Activated CD4-positive, alpha-beta T cell treated with anti-CD3 and anti-CD28 coated beads, Interleukin-10, Interleukin-2, amounts not matched to agents 100 ng/mL and 50 ng/mL, durations not matched to agents 16 hours and 8 hours (primary cell): ENCODE results near the gene SKOR1.

Experiments
- DNase-seq: peaks from one replicate; pipeline ENCODE4 v3.0.0-alpha.2; 2020

Gene SKOR1

DNA sequence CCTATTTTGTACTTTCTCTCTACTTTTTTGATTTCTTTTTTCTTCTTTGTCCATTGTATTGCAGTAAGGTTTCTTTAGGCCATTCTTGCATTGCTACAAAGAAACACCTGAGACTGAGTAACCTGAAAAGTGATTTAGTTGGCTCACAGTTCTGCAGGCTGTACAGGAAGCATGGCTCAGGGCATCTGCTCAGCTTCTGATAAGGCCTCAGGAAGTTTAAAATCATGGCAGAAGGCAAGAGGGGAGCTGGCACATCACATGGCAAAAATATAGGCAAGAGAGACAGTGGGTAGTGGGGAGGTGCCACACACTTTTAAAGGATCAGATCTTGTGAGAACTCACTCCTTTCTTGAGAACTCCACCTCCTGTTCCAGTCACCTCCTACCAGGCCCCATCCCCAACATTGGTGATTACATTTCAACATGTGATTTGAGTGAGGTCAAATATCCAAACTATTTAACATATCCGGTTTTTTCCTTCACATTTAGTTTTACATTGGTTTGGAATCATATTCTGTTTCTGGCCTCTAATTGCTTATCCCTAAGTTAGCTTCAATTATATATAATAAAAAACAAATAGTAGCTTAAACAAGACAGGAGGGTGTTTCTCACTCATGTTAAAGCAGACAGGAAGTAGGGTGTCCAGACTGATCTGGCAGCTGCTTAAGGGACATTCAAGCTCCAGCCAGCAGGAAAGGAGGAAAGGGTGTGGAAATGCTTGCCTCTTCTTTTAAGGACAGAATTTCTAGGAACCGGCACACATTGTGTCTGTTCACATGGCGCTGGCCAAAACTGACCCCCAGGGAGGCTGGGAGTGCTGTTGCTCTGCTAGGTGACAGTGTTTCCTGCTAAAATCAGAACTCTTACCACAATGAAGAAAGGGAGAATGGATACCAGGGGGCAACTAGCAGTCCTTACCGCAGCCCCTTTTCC is 28.8 kb upstream of the SKOR1 start:
- DNase-seq, result no peak

DNA sequence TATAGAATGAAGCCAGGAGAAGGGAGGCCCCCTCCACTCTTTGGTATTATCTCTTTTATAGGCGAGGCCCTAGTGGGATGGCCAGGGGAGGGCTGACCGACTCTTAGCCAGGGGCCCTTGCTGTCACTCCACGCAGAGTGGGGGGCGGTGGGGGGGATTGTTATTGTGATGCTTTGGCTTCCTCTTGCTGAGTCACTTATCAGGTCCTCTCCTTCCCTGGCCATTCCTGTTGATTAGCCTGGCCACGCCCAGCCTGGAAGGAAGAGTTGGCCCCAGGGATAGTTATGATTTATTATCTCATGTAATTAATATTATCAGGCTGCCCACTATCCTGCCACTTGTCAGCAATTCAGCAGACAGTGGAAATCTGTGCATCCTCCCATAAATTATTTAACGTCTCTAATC is 25.5 kb upstream of the SKOR1 start:
- DNase-seq, result no peak

DNA sequence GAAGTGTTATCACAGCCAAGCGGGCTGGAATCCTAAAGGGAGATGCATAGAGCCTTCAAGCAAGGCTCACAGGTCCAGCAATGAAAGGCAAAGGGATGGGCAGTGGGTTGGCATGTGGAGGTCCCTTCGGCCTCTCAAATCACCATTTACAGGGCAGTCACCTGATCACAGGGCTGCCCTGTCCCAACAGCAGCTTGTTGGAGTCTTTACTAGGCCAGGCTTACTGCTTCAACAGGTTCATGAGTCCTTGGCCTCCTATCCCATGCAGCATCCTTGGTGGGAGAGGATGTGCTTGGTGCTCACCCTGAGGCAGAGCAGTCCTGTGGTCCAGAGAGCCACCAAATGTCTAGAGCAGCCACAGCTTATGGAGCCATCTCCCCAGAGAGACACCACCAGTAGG is 24.2 kb upstream of the SKOR1 start:
- DNase-seq, result no peak

- no peak for DNase-seq
Measured at GRCh38 chr15:67801926-67802914, 23.1 kb upstream of the SKOR1 start.

DNA sequence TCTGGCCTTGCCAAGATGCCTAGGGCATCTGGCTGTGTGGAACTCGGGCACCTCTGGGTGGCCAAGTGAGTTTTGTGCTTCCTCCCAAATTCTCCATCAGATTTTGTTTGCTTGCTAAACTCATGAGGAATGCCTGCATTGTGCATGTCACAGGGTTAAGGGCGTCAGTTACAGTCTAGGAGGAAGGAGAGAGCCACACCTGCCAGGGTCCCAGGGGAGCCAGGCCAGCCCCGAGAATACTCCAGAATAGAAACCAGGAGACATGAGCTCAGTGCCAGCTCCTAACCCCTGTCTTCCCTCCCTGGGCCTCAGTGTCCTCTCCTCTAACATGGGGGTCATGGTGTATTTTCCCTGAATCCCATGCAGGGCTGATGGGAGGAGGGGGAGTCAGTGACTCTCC is 22.0 kb upstream of the SKOR1 start:
- DNase-seq, result no peak

GRCh38 chr15:67803996-67804843 is 21.1 kb upstream of the SKOR1 start:
- no peak for DNase-seq

DNA sequence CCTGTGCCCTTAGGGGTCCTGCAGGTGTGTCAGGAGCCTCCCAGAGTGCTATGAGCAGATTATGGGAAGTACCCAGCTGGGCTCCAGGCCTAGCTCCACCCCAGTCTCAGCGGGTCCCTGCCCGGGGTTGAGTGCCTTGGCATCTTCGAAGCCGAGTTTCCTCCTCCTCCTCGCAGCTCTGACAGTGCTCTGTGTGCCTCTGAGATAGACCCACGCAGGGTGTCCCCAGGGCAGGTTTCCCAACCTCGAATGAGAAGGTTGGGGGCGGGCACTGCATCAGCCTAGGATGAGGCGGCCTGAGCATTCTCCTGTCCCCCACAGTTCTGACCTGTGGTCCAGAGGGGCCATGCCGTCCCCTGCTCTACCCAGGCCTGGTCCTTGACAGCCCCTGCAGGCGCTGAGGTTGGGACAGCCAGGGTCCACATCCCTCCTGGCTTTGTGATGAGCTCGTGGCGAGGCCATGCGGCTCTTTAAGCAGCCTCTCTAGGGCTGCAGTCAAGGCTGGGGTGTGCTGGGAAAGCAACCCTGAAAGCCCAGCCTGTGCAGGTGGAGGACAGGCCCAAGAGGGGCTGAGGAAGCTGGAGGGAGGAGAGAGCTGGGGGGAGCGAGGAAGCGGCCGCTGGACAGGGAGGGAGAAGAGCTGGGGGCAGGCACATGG is 20.2 kb upstream of the SKOR1 start:
- DNase-seq, result no peak

DNA sequence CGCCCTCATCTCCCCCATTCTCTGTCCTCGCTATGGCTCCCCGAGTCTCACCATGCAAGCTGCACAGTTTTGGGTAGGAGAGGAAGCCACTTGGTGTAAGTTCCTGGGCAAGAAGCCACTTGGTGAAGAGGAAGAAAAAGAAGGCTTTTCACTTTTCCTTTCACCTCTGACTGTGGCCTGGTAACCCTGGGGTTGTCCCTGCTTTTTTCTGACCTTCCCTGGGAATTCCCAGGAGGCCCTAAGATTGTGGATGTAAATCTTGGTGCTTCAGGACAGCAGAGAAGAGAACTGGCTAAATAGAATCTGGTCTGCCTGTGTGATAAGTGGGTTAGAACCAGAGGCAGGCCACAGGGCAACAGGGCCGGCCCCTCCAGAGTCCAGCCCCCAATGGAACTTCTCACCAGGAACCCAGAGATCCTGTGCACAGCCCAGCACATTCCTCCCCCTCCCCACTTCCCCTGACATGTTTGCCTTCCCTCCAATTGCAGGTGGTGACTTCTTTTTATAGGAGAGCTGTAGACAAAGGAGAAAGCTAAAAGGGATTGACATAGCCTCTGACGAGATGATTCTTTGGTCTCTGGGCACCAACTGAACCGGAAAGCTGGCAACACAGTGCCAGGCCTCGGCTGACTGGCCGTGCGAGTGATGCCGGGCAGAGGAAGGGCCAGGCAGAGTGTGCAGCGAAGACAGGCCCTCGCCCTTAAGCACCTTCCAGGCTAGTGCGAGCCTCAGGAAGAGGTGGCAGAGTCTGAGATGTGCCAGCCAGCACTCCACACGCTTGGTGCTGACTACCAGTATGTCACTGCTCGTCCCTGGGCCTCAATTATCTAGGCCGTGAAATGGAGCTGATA is 19.4 kb upstream of the SKOR1 start:
- DNase-seq, result no peak

GRCh38 chr15:67806536-67806935 is 18.8 kb upstream of the SKOR1 start:
- no peak for DNase-seq

DNA sequence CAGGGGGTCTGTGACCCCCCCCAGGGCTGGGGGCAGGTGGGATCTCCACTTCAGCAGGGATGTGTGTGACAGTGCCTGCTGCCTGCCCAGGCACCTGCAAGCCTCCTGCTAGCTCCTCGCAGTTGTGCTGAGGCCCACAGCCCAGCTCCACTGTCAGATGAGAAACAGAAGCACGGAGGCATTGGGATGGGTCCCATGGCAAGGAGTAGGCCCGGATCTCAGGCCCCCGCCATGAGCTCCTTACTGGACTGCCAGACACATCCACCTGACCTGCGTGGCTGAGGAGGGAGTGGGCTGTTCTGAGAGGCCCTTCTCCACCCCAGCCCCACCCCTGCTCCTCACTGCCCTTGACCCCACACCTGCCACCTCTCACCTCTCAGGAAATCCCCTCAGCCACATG is 18.2 kb upstream of the SKOR1 start:
- DNase-seq, result no peak

- DNase-seq, result no peak
Measured at GRCh38 chr15:67807836-67808235, 17.5 kb upstream of the SKOR1 start.

GRCh38 chr15:67808821-67809220 is 16.5 kb upstream of the SKOR1 start:
- no peak for DNase-seq

DNA sequence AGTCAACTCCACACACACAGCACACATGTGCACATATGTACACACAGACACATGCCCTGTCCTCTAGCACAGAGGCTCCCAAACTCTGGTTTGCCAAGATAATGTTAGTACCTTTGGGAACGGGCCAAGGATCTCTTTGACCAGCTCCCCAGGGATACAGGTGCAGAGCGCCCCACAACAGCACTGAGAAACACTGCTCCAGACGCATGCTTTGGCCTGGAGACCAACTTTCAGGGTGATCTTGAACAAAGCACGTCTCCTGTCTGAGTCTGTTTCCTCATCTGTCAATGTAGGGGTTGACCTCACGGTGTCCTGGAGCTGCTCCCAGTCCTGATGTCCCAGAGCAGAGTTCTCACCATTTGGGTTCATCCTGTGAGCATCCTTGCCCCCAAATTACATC is 15.9 kb upstream of the SKOR1 start:
- DNase-seq, result no peak

- no peak for DNase-seq
Measured at GRCh38 chr15:67809866-67810265, 15.4 kb upstream of the SKOR1 start.

DNA sequence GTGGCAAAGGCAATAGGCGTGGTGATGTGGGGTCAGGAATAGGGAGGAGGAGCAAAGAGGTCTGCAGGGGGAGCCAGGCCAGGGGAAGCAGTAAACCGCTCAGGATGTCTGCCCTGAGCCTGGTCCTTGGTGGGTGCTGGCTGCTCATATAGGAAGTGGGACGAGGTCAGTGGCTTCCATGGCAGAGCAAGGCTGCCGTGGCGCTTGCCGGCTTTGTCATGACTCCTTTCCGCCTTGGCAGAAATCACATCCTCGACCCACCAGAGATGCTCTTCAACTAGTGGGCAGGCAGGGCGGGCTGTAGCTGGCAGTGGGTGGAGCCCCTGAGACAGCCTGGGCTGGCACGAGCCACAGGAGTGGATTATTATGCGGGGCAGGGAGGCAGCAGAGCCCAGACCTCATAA is 13.1 kb upstream of the SKOR1 start:
- no peak for DNase-seq

DNA sequence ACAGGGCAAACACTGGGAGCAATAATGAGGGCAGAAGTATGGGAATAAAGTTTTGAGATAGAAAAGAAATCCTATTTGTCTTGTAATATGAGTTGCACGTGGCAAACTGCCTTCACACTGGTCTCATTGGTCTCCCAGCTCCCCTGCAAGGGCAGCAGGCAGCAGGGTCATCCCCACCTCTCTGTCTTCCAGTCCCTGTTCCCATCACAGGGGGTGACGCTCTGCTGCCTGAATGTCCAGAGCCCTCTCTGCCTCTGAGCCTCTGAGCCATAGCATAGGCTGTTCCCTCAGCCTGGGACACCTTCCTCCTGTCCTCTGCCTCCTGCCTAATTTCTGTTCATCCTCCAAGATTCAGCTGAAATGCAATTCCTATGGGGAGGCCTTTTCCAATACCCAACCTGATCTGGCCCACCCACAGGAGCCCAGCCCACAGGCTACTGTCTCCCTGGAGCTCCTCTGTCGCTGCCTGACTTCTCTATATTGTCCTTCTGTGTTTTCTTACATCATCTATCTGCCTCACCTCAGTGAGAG is 12.1 kb upstream of the SKOR1 start:
- DNase-seq, result no peak

DNA sequence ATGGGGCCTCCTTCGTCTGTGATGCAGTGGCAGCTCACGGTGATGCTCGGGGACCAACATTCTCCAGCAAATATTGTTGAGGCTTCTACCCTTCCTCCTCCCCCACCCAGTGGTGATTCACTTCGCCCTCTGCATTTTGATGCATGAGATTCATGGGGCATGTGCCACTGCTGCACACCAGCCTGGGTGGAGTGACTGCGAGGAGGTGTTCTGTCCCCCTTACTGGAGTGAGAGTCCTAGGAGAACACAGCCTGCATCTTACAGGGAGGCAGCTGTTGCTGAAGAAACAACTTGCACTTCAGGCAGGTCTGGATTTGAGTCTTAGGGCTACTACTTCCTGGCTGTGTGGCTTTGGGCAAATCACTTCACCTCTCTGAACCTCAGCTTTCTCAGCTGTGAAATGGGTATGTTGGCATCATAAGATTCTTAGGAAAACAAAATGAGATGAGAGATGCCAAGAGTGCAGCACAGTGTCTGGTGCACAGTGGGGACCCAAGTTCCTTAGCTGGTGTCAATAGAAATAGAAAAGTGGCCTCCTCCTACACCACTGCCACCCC is 10.2 kb upstream of the SKOR1 start:
- no peak for DNase-seq

DNA sequence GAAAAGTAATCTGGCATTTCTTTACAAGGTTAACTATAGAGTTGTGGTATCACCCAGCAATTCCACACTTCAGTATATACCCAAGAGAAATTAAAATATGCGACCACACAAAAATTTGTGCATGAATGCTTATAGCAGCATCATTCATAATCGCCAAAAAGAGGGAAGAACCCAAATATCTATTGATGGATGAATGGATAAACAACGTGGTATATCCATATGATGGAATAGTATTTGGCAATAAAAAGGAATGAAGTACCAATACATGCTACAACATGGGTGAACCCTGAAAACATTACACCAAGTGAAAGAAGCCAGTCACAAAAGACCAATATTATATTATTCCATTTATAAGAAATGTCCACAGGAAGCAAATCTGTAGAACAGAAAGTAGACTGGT is 8.6 kb upstream of the SKOR1 start:
- DNase-seq, result no peak

GRCh38 chr15:67818464-67818863 is 6.8 kb upstream of the SKOR1 start:
- DNase-seq, result no peak

DNA sequence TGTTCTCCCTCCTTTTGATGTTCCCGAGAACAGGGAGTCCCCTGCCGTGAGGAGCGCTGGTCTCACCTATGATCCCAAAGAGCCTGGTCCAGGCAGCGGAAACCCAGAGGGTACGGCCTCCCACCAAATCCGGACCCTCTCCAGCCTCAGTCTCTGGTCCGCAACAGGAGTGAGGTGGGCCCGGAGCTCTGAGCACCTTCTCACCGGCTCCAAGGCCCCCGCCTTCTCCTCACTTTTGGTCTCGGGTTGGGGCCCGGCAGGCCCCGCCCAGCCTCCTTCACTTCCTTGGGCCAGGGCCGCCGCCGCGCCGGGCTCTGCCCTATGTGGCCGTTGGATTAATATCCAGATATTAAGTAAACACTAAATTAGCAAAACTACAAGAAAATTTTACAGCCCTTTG is 5.7 kb upstream of the SKOR1 start:
- DNase-seq, result no peak
